Kidney tubule cell (primary cell): ENCODE data around the gene DDX6.

Experiments used
- DNase-seq: peaks from one replicate; pipeline ENCODE4 v3.0.0-alpha.2; 2018; ENCODE audit warnings: low spot score

The DDX6 gene

GRCh38 chr11:118699506-118700220 lies 91.3 kb downstream of the DDX6 start:
- DNase-seq, result no peak
